GM23338 (cell line): Measurements from ENCODE around the gene DOCK3.

Experiments used
- CREB1 ChIP-seq: fragments of 250-450 bp; sonication (Bioruptor Pico); IDR thresholded peaks from 2 replicates; pipeline ENCODE4 v1.5.0; 2020; ENCODE audit warnings: low read depth, mild to moderate bottlenecking, moderate library complexity
- CTCF ChIP-seq, 2 experiments: fragments of 200-600 bp in 1 of 2; sonication (generic) in 1 of 2; conservative IDR thresholded peaks; 2 replicates each; pipeline versions ENCODE4 v1.5.1 to v1.6.1; 2016 to 2017; ENCODE audit warnings: antibody characterized with exemption in 2 of 2, low read depth in 2 of 2, mild to moderate bottlenecking in 2 of 2, moderate library complexity in 1 of 2
- ETS1 ChIP-seq: IDR thresholded peaks from 2 replicates; pipeline ENCODE4 v1.6.1; 2016; ENCODE audit warnings: antibody characterized with exemption
- EZH2 ChIP-seq: fragments of 200-600 bp; sonication (generic); IDR thresholded peaks from one replicate; pipeline ENCODE4 v1.8.0; 2017; ENCODE audit warnings: antibody characterized with exemption, mild to moderate bottlenecking, low read depth; ENCODE audit not compliant: unreplicated experiment
- EZH2phosphoT487 ChIP-seq: fragments of 200-600 bp; sonication (generic); IDR thresholded peaks from one replicate; pipeline ENCODE4 v1.8.1; 2018; ENCODE audit warnings: antibody characterized with exemption; ENCODE audit not compliant: unreplicated experiment
- JUNB ChIP-seq: IDR thresholded peaks from one replicate; pipeline ENCODE4 v1.6.1; 2016; ENCODE audit warnings: antibody characterized with exemption; ENCODE audit not compliant: unreplicated experiment
- NANOG ChIP-seq: IDR thresholded peaks from 2 replicates; pipeline ENCODE4 v1.6.1; 2016; ENCODE audit warnings: antibody characterized with exemption, borderline replicate concordance
- POLR2AphosphoS5 ChIP-seq: IDR thresholded peaks from 2 replicates; pipeline ENCODE4 v1.6.1; 2016; ENCODE audit warnings: antibody characterized with exemption, low read depth
- REST ChIP-seq: IDR thresholded peaks from one replicate; pipeline ENCODE4 v1.6.1; 2018; ENCODE audit warnings: antibody characterized with exemption; ENCODE audit not compliant: unreplicated experiment
- STAT1 ChIP-seq: IDR thresholded peaks from one replicate; pipeline ENCODE4 v1.6.1; 2016; ENCODE audit warnings: antibody characterized with exemption; ENCODE audit not compliant: unreplicated experiment
- ZNF114 ChIP-seq: fragments of 250-450 bp; sonication (Bioruptor Pico); IDR thresholded peaks from 2 replicates; pipeline ENCODE4 v1.5.0; 2020; ENCODE audit warnings: mild to moderate bottlenecking, moderate library complexity
- ZNF331 ChIP-seq: fragments of 250-450 bp; sonication (Bioruptor Pico); IDR thresholded peaks from 2 replicates; pipeline ENCODE4 v1.5.0; 2020; ENCODE audit warnings: low read depth, mild to moderate bottlenecking, moderate library complexity

GRCh38 chr3:50626401-50626800, 48.3 kb upstream of the DOCK3 start:
- no peak for TF ChIP-seq EZH2
- no peak for TF ChIP-seq CTCF (conservative IDR thresholded peaks at IDR 0.05; ENCODE audit: low read depth in 2 of 2)
- no peak for TF ChIP-seq EZH2phosphoT487
- TF ChIP-seq POLR2AphosphoS5: no peak
- TF ChIP-seq REST: no peak
- TF ChIP-seq JUNB: no peak
- no peak for TF ChIP-seq NANOG
- no peak for TF ChIP-seq ZNF114 (CRISPR knock-in tag)
- no peak for TF ChIP-seq ETS1
- TF ChIP-seq CREB1 (CRISPR knock-in tag): no peak
- no peak for TF ChIP-seq STAT1
- no peak for TF ChIP-seq ZNF331 (CRISPR knock-in tag)
